Thoracic aorta (tissue), 2 donors: ENCODE results near the gene NTSR1. TPM values are rescaled to one million over a fixed set of nuclear protein-coding genes. Genes with fewer than 3 reads are reported as not detected.

ENCODE experiments used
- ATAC-seq: fragments of 150-250 bp; one replicate; pipeline ENCODE4 v1.8.0; 2017; ENCODE audit warnings: low read depth; ENCODE audit not compliant: insufficient number of reproducible peaks, low FRiP score
- DNase-seq: peaks from one replicate; pipeline ENCODE4 v3.0.0-alpha.2; 2020; ENCODE audit warnings: low spot score
- H3K27ac ChIP-seq, 2 donors: fragments of 200-600 bp; sonication (generic); 1 replicate in 1 of 2; 2 replicates in 1 of 2; pipeline ENCODE4 v1.5.1; 2016; ENCODE audit warnings: mild to moderate bottlenecking in 2 of 2, moderate library complexity in 2 of 2
- H3K27me3 ChIP-seq: fragments of 200-600 bp; sonication (generic); replicated peaks from 2 replicates; pipeline ENCODE4 v1.6.0; 2016; ENCODE audit warnings: mild to moderate bottlenecking; ENCODE audit not compliant: insufficient read depth
- H3K36me3 ChIP-seq: fragments of 200-600 bp; sonication (generic); one replicate; pipeline ENCODE4 v1.5.1; 2016
- H3K4me1 ChIP-seq, 2 donors: fragments of 200-600 bp; sonication (generic); 1 replicate in 1 of 2; 2 replicates in 1 of 2; pipeline versions ENCODE4 v1.5.1 to v1.6.0; 2016; ENCODE audit warnings: low read depth in 2 of 2, mild to moderate bottlenecking in 1 of 2; ENCODE audit not compliant: control insufficient read depth in 1 of 2
- H3K4me3 ChIP-seq: fragments of 200-600 bp; sonication (generic); 2 replicates; pipeline ENCODE4 v1.5.1; 2016; ENCODE audit warnings: mild to moderate bottlenecking
- H3K9me3 ChIP-seq: fragments of 200-600 bp; sonication (generic); 2 replicates; pipeline ENCODE4 v1.5.1; 2016
- CTCF ChIP-seq: fragments of 200-600 bp; sonication (generic); IDR thresholded peaks from one replicate; pipeline ENCODE4 v1.5.1; 2019; ENCODE audit warnings: antibody characterized with exemption
- total RNA-seq, 2 donors: library from RNA; depleted of rRNA; stranded (reverse); fragments of >200 nt; gene quantifications; one replicate each; pipeline versions ENCODE4 v1.1.0 to v1.2.3, GENCODE V29; 2016

NTSR1 gene
- total RNA-seq, 2 donors from 2014 or later = not detected

GRCh38 chr20:62754991-62755356, 46.3 kb downstream of the NTSR1 start:
- Histone ChIP-seq H3K4me1 (no peaks in the 10 kb centered on the region), H3K36me3 (no peaks in the 10 kb centered on the region), H3K27me3 (no peaks in the 10 kb centered on the region), H3K9me3 (peaks cover 5% of the 10 kb centered on the region), H3K4me3 (no peak overlapping the region), H3K27ac (no peak overlapping the region)
- TF ChIP-seq CTCF = no peak
- no peak for ATAC-seq
- no peak for DNase-seq

- no peak for ATAC-seq
- no peaks in the 10 kb centered on the region for H3K36me3 ChIP-seq
- TF ChIP-seq CTCF = no peak
- no peaks in the 10 kb centered on the region for H3K27me3 ChIP-seq
- no peak overlapping the region for H3K4me3 ChIP-seq
- H3K4me1 ChIP-seq = no peaks in the 10 kb centered on the region
- H3K9me3 ChIP-seq = peaks cover 5% of the 10 kb centered on the region
- H3K27ac ChIP-seq = no peak overlapping the region
- DNase-seq = no peak
Observed at GRCh38 chr20:62755817-62756724, 47.4 kb downstream of the NTSR1 start.

GRCh38 chr20:62758226-62758912, 49.7 kb downstream of the NTSR1 start:
- Histone ChIP-seq H3K36me3 (no peaks in the 10 kb centered on the region), H3K27me3 (no peaks in the 10 kb centered on the region), H3K4me3 (no peak overlapping the region), H3K27ac (no peak overlapping the region), H3K9me3 (peaks cover 5% of the 10 kb centered on the region), H3K4me1 (no peaks in the 10 kb centered on the region)
- no peak for ATAC-seq
- no peak for TF ChIP-seq CTCF
- DNase-seq = no peak

GRCh38 chr20:62759981-62760431, 51.4 kb downstream of the NTSR1 start:
- ATAC-seq (no peak), DNase-seq (no peak)

More at GRCh38 chr20:62759981-62760431, 51.4 kb downstream of the NTSR1 start:
- Histone ChIP-seq H3K27me3 (no peaks in the 10 kb centered on the region), H3K9me3 (peaks cover 5% of the 10 kb centered on the region), H3K4me3 (no peak overlapping the region), H3K27ac (no peak overlapping the region), H3K36me3 (no peaks in the 10 kb centered on the region), H3K4me1 (no peaks in the 10 kb centered on the region)
- no peak for TF ChIP-seq CTCF
